GM18951 (cell line): Measurements from ENCODE around the gene CLCNKB.
"Not testable (repeated sequence)": the region's sequence is repeated elsewhere in the genome, so short reads cannot be mapped to it uniquely, and the experiment has no call there.

Experiments
- POLR2A ChIP-seq: IDR thresholded peaks from 4 replicates; pipeline ENCODE4 v1.6.1; 2011; ENCODE audit warnings: mild to moderate bottlenecking; ENCODE audit not compliant: insufficient read length, insufficient read depth; ENCODE audit errors: extremely low read depth
- in situ Hi-C: fragments of 300-500 bp; cut with MboI; formaldehyde crosslinking; loops from one replicate; pipeline ENCODE4 v1.12.0; 2022; ENCODE audit warnings: low sequenced_read_pairs, mixed read lengths, inconsistent platforms; ENCODE audit not compliant: unreplicated experiment

Gene CLCNKB

GRCh38 chr1:16053781-16054502 lies 10.4 kb downstream of the CLCNKB start:
- TF ChIP-seq POLR2A, result no peak
- in situ Hi-C loops, result no loop called here

GRCh38 chr1:16054598-16055540 lies 11.3 kb downstream of the CLCNKB start:
- no peak for TF ChIP-seq POLR2A
- in situ Hi-C loops, result no loop called here

GRCh38 chr1:16055613-16056520 lies 12.3 kb downstream of the CLCNKB start:
- no peak for TF ChIP-seq POLR2A
- in situ Hi-C loops, result no loop called here

GRCh38 chr1:16056521-16056912 lies 12.9 kb downstream of the CLCNKB start:
- in situ Hi-C loops, result not testable (repeated sequence)

GRCh38 chr1:16057314-16057915 lies 13.8 kb downstream of the CLCNKB start:
- in situ Hi-C loops, result not testable (repeated sequence)

GRCh38 chr1:16058394-16059120 lies 15.0 kb downstream of the CLCNKB start:
- in situ Hi-C loops, result not testable (repeated sequence)

- in situ Hi-C loops, result no loop called here
- TF ChIP-seq POLR2A, result no peak
These were observed 17.7 kb downstream of the CLCNKB start for GRCh38 chr1:16061266-16061665.

GRCh38 chr1:16061989-16062686 lies 18.6 kb downstream of the CLCNKB start:
- in situ Hi-C loops, result not testable (repeated sequence)

GRCh38 chr1:16062687-16063075 lies 19.1 kb downstream of the CLCNKB start:
- in situ Hi-C loops, result not testable (repeated sequence)

- in situ Hi-C loops, result no loop called here
- no peak for TF ChIP-seq POLR2A
These were observed 19.7 kb downstream of the CLCNKB start for GRCh38 chr1:16063226-16063829.

GRCh38 chr1:16063921-16064320 lies 20.3 kb downstream of the CLCNKB start:
- in situ Hi-C loops, result no loop called here

More at GRCh38 chr1:16063921-16064320, 20.3 kb downstream of the CLCNKB start:
- TF ChIP-seq POLR2A, result no peak
